Measurements from ENCODE around the gene BTBD17. TPM values are rescaled to one million over a fixed set of nuclear protein-coding genes. Genes with fewer than 3 reads are reported as not detected.

BTBD17 gene
- polyA plus RNA-seq, 1 of the 3 experiments (the other 2 are of a cell fraction), result not detected

- no peak overlapping the region for H3K9ac ChIP-seq
These were observed 33.3 kb upstream of the BTBD17 start for GRCh38 chr17:74394977-74395376.

More at GRCh38 chr17:74394977-74395376, 33.3 kb upstream of the BTBD17 start:
- H3K36me3 ChIP-seq (replicated peaks in 1 of 2; ENCODE audit: control insufficient read depth in 1 of 2, insufficient read depth in 2 of 2, low read length in 1 of 2), result no peaks in the 10 kb centered on the region
- CTCF ChIA-PET, result interaction anchor here (1.0 to 8.6 kb wide), 10 partner anchors 8 to 341 kb away, joined by 3 to 80 read pairs (median 7); partner anchors contain the start of gene GPR142
- H4K20me1 ChIP-seq (ENCODE audit: insufficient read depth), result no peaks in the 10 kb centered on the region
- H3F3A ChIP-seq (replicated peaks; ENCODE audit: insufficient read depth), result no peaks in the 10 kb centered on the region
- no peak for DNase-seq
- no peak overlapping the region for H3K4me3 ChIP-seq (ENCODE audit: low read depth in 2 of 2, low read length in 1 of 2)
- no peaks in the 10 kb centered on the region for H3K27me3 ChIP-seq (ENCODE audit: insufficient read depth)
- H3K9me3 ChIP-seq, result no peaks in the 10 kb centered on the region
- H2AFZ ChIP-seq (ENCODE audit: low read depth), result no peak overlapping the region
- 64% methylated on average over 7 of the region's 7 CpGs for WGBS (ENCODE audit: low lambda C conversion rate)
- no peak overlapping the region for H3K27ac ChIP-seq (ENCODE audit: low read depth in 2 of 2, low read length in 1 of 2)
- no peaks in the 10 kb centered on the region for H3K79me2 ChIP-seq (ENCODE audit: insufficient read depth)
- TF ChIP-seq REST (IDR thresholded peaks at IDR 0.05; ENCODE audit: low read depth, low read length) (no peak), NRF1 (IDR thresholded peaks at IDR 0.05; ENCODE audit: low read depth, low read length) (no peak), RFX5 (IDR thresholded peaks at IDR 0.05; ENCODE audit: low read length) (no peak), IRF3 (IDR thresholded peaks at IDR 0.05; ENCODE audit: low read depth, low read length) (no peak), YY1 (IDR thresholded peaks at IDR 0.05; ENCODE audit: low read depth) (no peak), ZBTB33 (IDR thresholded peaks at IDR 0.05; ENCODE audit: borderline replicate concordance, low read depth) (no peak), GATA2 (CRISPR knock-in tag; IDR thresholded peaks at IDR 0.05) (no peak), MEF2A (IDR thresholded peaks at IDR 0.05; ENCODE audit: borderline replicate concordance, low read depth) (no peak), SMC3 (IDR thresholded peaks at IDR 0.05; ENCODE audit: low read depth, low read length) (no peak), EP300 (IDR thresholded peaks at IDR 0.05; ENCODE audit: borderline replicate concordance in 1 of 2, low read depth in 1 of 2, low read length in 1 of 2) (no peak)
- H3K4me2 ChIP-seq, result no peak overlapping the region
- H3K9me2 ChIP-seq, result no peaks in the 10 kb centered on the region
- POLR2A ChIA-PET, result no interaction called here
- no peaks in the 10 kb centered on the region; a peak in 1 of 4 replicates for H3K4me1 ChIP-seq (ENCODE audit: control insufficient read depth in 1 of 2, insufficient read depth in 2 of 2, low read depth in 1 of 2, low read length in 1 of 2)
